GM18907 (cell line): ENCODE results near the gene TBC1D23.
"Not testable (repeated sequence)": the region's sequence is repeated elsewhere in the genome, so short reads cannot be mapped to it uniquely, and the experiment has no call there.

ENCODE experiments used
- ATAC-seq: cut with Tn5 transposase; IDR thresholded peaks from one replicate; pipeline ENCODE4 v1.9.1; 2021; ENCODE audit warnings: mild to moderate bottlenecking, moderate library complexity; ENCODE audit not compliant: unreplicated experiment

TBC1D23 gene

DNA sequence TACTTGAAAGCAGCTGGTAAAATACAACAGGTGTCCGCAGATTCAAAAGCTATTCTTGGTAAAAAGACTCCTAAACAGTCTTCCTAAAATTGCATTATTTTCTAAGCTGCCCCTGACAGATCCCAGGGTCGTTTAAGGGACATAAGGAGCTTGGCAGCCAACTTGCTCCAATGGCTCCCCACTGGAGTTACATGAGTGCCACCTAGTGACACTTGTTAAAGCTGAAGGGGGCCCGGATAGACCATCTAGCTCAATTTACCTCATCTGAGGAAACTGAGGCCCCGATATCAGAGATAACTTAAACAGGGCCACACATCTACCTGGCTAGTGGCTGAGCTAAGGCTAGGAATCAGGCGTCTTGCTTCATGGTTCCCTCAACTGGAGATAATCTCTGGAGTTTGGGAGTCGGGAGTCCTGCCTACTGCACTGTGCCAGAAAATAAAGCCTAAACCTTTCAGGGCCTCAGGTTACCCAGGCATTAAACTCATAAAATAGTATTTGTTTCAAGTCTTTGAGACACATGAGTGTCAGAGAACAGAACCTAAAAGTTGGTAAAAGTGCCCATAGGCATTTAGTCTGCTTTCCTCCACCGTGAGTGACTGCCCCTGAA is 6.5 kb upstream of the TBC1D23 start:
- peak; percentile 68 for ATAC-seq

- no peak for ATAC-seq
These were observed 4.1 kb upstream of the TBC1D23 start for GRCh38 chr3:100256731-100257151.

DNA sequence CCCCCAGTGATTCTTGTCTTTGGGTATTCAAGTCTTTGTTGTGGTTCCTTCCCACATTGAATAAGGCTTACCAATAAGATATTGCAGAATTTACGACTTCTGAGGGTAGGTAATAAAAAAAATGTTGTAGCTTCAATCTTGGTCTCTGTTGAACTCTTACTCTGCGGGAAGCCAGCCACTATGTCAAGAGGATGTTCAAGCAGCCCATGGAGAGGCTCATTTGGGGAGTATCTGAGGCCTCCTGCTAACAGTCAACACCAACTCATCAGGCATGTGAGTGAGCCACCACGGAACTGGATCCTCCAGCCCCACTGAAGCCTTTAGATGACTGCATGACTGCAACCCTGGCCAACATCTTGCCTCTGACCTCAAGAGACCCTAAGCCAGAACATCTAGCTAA is 3.2 kb upstream of the TBC1D23 start:
- ATAC-seq, result no peak

GRCh38 chr3:100260081-100260684 is 609 bp upstream of the TBC1D23 start:
- ATAC-seq, result no peak

DNA sequence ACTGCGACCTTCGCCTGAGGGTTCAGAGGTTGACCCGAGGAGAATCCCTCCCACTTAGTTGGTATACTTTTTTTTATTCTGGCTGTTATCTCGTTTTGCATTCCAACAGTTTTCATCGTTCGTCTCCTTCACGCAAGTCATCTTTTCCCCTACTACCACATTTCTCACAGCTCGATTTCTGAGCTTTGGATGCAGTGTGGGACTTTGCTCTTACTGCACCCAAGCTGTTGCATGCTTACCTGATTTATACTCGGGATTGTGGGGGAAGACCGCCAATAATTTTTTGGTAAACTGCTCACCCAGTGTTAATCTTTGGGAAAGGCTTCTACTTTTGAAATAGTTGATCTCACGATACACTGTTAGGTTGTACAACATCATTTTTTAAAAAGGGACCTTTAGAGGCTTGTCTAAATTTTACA is 702 bp downstream of the TBC1D23 start:
- ATAC-seq, result no peak

DNA sequence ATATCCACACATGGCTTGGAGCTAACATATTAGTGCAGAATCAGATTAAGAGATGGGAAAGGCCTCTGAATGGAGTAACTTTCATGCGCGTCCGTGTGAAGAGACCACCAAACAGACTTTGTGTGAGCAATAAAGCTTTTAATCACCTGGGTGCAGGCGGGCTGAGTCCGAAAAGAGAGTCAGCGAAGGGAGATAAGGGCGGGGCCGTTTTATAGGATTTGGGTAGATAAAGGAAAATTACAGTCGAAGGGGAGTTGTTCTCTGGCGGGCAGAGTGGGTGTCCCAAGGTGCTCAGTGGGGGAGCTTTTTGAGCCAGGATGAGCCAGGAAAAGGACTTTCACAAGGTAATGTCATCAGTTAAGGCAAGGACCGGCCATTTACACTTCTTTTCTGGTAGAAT is 2.1 kb downstream of the TBC1D23 start:
- ATAC-seq, result not testable (repeated sequence)

GRCh38 chr3:100263583-100263982 is 2.8 kb downstream of the TBC1D23 start:
- no peak for ATAC-seq

GRCh38 chr3:100264242-100264641 is 3.5 kb downstream of the TBC1D23 start:
- no peak for ATAC-seq

DNA sequence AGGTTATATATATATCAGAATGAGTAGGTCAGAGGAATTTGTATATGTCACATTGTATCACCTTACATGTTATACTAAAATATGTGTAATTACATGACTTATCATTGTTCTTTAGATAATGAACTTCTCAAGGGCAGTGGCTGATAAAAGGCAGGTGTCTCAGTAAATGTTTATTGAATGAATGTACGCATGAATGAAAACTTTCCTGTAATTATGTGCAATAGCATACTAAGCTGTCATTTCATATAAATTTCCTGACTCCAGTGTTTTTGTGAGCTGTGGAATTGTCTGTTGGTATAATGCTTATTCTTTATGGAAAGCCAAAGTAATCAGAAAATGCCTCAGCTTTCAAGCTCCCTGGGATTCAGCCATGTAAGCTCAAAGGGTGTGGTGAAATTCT is 4.2 kb downstream of the TBC1D23 start:
- ATAC-seq, result no peak

DNA sequence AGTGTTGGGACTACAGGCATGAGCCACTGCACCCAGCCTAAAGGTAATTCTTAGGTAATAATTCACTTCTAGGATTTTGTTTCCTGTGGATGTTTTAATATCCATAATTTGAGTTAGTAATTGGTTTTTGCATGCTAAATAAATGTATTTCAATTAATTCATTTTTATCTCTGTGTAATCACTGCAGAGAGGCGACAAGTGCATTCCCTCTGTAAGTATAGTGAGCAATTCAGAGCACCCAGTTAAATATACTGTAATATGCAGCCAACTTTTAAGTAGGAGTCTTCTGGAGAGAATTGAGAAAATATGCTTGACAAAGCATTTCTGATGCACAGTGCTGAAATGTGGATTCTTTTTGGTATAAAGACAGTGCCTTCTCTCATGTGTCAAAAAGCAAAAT is 5.7 kb downstream of the TBC1D23 start:
- ATAC-seq, result no peak

GRCh38 chr3:100268156-100268555 is 7.4 kb downstream of the TBC1D23 start:
- ATAC-seq, result no peak

- ATAC-seq, result no peak
These were observed 8.2 kb downstream of the TBC1D23 start for GRCh38 chr3:100269001-100269400.

DNA sequence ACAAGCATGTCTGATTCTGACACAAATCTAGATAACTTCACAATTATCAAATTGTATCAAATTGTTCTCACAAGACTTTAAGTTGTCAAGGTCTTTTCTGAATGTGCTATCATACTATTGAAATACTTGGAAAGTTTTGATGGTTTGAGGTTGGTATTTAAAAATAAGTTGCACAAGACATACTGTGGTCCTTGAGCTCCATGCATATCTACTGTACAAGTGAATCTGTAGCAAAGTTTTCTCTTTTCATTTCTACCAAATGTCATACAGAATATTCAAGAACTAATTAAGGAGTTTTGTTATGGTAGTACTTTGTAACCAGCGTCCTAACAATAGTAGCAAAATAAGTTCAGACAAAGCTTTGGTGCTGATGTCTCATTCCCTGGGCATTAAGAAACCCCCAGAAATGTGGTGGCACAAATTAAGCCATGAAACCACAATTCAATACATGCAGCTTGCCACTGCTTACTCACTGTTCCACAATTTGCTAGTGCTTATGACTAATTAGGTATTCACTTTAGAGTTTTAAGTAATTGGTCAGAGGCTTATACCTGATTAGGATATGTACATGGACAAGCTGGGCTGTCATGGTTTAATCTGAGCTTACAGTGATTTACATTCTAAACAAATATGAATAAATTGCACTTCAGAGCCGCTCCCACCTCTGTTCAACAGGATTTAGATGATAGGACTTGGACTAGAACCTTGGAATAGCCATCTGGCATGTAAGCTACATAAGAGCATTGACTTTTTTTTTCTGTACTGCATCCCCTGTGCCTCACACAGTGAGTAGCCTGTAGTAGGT is 8.8 kb downstream of the TBC1D23 start:
- no peak for ATAC-seq

DNA sequence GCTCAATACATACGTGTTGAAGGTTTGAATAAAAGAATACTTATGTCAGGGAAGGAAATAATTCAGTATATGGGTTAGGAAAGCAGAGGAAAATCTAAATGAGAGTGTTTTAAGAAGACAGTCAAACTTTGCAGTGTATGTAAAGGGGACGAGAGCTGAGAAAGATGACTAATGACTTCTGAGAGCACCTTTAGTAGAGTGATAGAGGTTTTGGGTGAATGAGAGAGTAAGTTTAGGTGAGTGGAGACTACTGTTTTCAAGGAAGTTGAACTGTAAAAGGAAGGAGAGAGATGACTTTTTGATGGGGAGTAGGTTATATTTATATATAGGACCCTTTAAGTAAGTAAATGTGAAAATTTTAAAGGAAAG is 9.4 kb downstream of the TBC1D23 start:
- no peak for ATAC-seq

- no peak for ATAC-seq
These were observed 10.7 kb downstream of the TBC1D23 start for GRCh38 chr3:100271522-100271921.

DNA sequence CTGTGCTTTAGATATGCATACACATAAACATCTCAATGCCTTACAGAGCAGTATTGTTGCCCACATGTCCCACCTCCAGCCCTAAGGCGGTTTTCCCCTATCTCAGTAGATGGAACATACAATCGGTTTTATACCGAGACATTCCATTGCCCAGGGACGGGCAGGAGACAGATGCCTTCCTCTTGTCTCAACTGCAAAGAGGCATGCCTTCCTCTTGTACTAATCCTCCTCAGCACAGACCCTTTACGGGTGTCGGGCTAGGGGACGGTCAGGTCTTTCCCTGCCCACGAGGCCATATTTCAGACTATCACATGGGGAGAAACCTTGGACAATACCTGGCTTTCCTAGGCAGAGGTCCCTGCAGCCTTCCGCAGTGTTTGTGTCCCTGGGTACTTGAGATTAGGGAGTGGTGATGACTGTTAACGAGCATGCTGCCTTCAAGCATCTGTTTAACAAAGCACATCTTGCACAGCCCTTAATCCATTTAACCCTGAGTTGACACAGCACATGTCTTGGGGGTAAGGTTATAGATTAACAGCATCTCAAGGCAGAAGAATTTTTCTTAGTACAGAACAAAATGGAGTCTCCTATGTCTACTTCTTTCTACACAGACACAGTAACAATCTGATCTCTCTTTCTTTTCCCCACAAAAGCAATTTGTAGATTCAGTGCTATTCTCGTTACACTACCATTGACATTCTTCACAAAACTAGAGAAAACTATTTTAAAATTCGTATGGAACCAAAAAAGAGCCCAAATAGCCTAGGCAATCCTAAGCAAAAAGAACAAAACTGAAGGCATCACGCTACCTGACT is 12.2 kb downstream of the TBC1D23 start:
- not testable (repeated sequence) for ATAC-seq

GRCh38 chr3:100274361-100274760 is 13.6 kb downstream of the TBC1D23 start:
- ATAC-seq, result no peak

DNA sequence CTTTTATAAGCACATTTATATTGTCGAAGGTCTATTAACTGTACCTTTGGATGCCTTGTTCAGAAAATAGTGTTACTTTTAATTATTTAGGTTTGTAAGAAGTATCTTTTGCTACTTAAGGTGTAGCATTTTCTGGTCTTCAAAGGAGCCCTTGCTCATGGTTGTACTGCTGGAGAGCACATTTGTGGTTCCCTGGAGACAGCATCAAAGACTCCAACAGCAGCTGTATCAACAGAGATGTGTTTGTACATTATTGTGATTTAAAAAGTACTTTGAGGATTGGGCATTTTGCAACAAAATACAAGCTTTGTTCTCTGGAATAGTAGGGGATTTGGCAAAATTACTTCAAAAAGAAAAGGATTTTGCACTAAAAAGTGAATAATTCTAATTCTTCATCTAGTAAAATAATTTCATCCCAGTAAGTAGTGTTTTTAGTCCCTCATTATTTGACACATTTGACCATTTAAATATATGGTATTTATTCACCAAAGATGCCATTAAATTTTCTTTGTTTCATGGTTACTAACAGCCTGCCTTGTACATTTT is 16.5 kb downstream of the TBC1D23 start:
- no peak for ATAC-seq

DNA sequence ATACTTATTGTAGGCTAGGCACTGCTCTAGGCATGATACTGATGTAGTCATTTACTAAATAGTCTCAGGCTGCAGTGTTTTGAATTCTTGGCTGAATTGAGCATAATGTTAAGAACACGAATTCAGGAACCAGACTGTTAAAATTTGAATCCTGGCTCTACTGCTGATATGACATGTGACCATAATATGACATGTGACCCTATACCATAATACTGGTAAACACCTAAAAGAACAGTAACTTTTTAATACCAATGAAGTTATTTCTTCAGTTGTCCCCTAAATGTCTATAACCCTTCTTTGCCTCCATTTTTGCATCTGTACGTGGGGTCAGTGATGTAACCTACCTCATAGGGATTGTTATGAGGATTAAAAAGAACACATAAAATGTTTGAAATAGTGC is 18.1 kb downstream of the TBC1D23 start:
- no peak for ATAC-seq

DNA sequence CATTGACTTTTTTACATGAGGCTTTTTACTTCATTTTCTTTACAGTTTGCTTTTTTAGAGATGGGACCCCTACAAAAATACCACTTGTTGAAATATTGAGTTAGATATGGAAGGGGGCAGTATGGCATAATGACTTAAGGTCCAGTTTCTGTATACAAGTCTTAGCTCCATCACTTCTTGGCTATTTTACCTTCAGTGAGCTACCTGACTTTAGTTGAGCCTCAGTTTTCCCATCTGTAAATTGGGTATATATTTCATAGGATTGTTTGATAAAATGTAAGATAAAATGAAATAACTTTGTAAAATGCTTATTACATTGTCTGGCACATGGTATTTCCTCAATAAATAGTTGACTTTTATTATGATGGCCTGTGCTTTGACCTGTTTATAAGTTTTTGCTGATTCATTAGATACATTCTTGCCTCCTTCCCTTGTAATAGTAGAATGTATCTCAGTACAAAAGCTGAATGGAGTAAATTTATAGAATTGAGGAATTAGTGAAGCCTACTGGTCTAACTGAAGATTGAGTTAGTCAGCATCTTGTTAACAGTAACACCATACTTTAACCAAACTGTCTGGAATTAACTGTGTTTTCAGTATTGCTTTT is 27.6 kb downstream of the TBC1D23 start:
- ATAC-seq, result no peak

- no peak for ATAC-seq
These were observed 28.5 kb downstream of the TBC1D23 start for GRCh38 chr3:100289339-100289738.
